Measurements from ENCODE around the gene RSPH9.
A peak's percentile ranks its signal among the peaks of the same experiment; 100 is the strongest.

The RSPH9 gene

DNA sequence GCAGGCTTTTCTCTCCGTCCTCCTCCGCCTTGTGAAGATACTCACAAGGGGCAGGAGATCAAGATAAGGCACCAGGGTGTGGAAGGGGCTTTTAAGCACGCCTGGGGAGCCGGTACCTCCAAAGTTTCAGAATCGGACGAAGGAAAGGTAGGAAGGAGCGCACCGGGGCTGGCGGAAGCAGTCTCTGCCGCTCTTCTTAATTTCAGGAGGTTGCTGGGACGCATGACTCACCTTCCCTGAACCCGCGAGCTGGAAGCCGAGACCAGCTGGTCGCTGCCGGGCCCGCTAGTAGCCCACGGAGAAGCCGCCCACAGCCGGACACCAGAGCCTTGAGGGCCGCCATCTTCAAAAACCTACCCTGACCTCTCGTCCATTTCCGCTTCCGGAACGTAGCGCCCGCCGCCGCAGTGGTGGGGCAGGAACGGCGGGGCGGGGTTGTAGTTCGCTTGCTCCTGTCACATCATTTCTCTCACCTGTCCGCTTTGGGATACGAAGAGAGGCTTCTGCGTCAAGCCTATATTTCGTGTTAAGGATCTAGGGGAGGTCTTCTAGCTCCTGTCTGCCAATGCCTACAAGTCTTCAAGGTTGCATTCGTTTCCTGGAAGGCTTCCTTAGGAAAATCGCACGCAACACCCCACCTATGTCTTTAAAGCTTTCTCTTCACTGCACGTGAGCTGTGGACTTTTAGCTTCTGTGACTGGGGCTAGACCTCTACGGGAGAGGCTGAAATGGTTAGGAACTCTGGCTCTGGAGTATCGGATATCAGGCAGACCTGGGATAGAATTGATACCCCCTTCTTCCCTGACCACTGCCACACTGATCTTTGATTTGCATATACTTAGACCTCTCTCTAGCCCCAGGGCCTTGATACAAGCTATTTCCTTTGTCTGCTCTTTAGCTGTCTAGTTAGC lies 42.9 kb downstream of the RSPH9 start, which contains the start of gene MRPS18A:
TSS of gene MRPS18A (minus strand) at position 355 of the 911 bp plus-strand sequence. CDS start at position 343, 12 bp downstream.
- H3K9ac ChIP-seq (ENCODE audit: low read length) = peak within 1 kb of the TSS; percentile 97
- peaks cover 0 to 3% of the 10 kb centered on the region in 2 experiments for H3K36me3 ChIP-seq (ENCODE audit: control insufficient read depth in 1 of 2, insufficient read depth in 2 of 2, low read depth in 1 of 2, low read length in 2 of 2)
- H2BK15ac ChIP-seq (ENCODE audit: low read depth, poor library complexity, severe bottlenecking) = no peak within 1 kb of the TSS
- H3K4me2 ChIP-seq (ENCODE audit: low read length, poor library complexity, severe bottlenecking) = peak within 1 kb of the TSS; percentile 92
- H3K23ac ChIP-seq (ENCODE audit: low read length in 2 of 2) = peak within 1 kb of the TSS in 1 of 2 experiments; percentile 11
- H3K27ac ChIP-seq (ENCODE audit: low read length, poor library complexity, severe bottlenecking) = peak within 1 kb of the TSS; percentile 50
- 2% methylated on average over 40 of the region's 43 CpGs for WGBS
- peaks cover 15% of the 10 kb centered on the region for H3K79me1 ChIP-seq (replicated peaks; ENCODE audit: low read length, poor library complexity, severe bottlenecking)
- no peak within 1 kb of the TSS for H2AK5ac ChIP-seq (ENCODE audit: low read length, severe bottlenecking)
- H3K27me3 ChIP-seq (ENCODE audit: control insufficient read depth in 1 of 2, insufficient read depth in 1 of 2, low read length in 2 of 2) = no peaks in the 10 kb centered on the region
- H3K4me3 ChIP-seq (ENCODE audit: insufficient read depth in 1 of 2, low read depth in 1 of 2, low read length in 2 of 2) = peak within 1 kb of the TSS; percentile 76 to 98
- peak within 1 kb of the TSS; percentile 74 for H4K8ac ChIP-seq (ENCODE audit: low read length)
- H3K4me1 ChIP-seq (ENCODE audit: control insufficient read depth, insufficient read depth, low read depth, low read length) = no peaks in the 10 kb centered on the region
- H2BK5ac ChIP-seq (ENCODE audit: low read depth, low read length, poor library complexity, severe bottlenecking) = no peak within 1 kb of the TSS
- peak within 1 kb of the TSS; percentile 79 for H4K91ac ChIP-seq (ENCODE audit: low read length)
- no peaks in the 10 kb centered on the region for H3K9me3 ChIP-seq (ENCODE audit: control insufficient read depth, low read length)
- peak within 1 kb of the TSS; percentile 2 for H2BK120ac ChIP-seq (ENCODE audit: low read depth, low read length)
- peak; percentile 83 for DNase-seq
- peak within 1 kb of the TSS; percentile 54 to 95 for H3K18ac ChIP-seq (ENCODE audit: low read depth in 1 of 2, low read length in 2 of 2)
- H2AFZ ChIP-seq (ENCODE audit: low read depth, low read length) = peak within 1 kb of the TSS; percentile 91
- peak within 1 kb of the TSS in 1 of 2 experiments; percentile 33 for H2BK12ac ChIP-seq (ENCODE audit: low read length in 2 of 2)
- H3K4ac ChIP-seq (ENCODE audit: low read depth in 1 of 2, low read length in 2 of 2) = peak within 1 kb of the TSS; percentile 65 to 77
- peak within 1 kb of the TSS in 1 of 2 experiments; percentile 64 for H3K14ac ChIP-seq (ENCODE audit: low read length in 2 of 2)

DNA sequence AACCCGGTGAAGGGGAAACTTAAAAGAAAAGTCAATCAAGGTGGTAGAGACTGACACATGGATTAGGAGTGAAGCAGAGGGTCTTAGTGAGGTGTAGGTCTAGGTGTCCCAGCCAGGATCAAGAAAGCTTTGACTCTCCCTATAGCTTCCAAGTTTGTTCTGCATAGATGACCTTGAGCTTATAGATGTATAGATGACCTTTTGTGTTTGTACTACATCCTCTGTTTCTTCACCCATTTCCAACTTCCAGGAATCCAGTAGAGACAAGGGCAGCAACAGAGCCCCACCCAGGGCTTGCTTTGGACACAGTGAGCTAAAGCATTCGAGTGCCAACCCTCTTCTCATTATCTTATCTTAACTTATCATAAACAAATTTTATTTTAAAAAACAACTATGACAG lies 44.6 kb downstream of the RSPH9 start:
- no peak overlapping the region for H3K4me2 ChIP-seq (ENCODE audit: low read length, poor library complexity, severe bottlenecking)
- H3K4me3 ChIP-seq (ENCODE audit: insufficient read depth in 1 of 2, low read depth in 1 of 2, low read length in 2 of 2) = no peak overlapping the region
- H2BK12ac ChIP-seq (ENCODE audit: low read length in 2 of 2) = peak overlapping the region in 1 of 2 experiments; percentile 15
- no peak overlapping the region for H2AK5ac ChIP-seq (ENCODE audit: low read length, severe bottlenecking)
- H3K23ac ChIP-seq (ENCODE audit: low read length in 2 of 2) = no peak overlapping the region
- no peaks in the 10 kb centered on the region for H3K36me3 ChIP-seq (ENCODE audit: control insufficient read depth in 1 of 2, insufficient read depth in 2 of 2, low read depth in 1 of 2, low read length in 2 of 2)
- no peak for DNase-seq
- H3K27ac ChIP-seq (ENCODE audit: low read length, poor library complexity, severe bottlenecking) = no peak overlapping the region
- no peak overlapping the region for H4K91ac ChIP-seq (ENCODE audit: low read length)
- H4K8ac ChIP-seq (ENCODE audit: low read length) = no peak overlapping the region
- H2AFZ ChIP-seq (ENCODE audit: low read depth, low read length) = no peak overlapping the region
- H3K4ac ChIP-seq (ENCODE audit: low read depth in 1 of 2, low read length in 2 of 2) = no peak overlapping the region
- no peak overlapping the region for H3K18ac ChIP-seq (ENCODE audit: low read depth in 1 of 2, low read length in 2 of 2)
- 77% methylated on average over 2 of the region's 2 CpGs for WGBS
- no peaks in the 10 kb centered on the region for H3K27me3 ChIP-seq (ENCODE audit: control insufficient read depth in 1 of 2, insufficient read depth in 1 of 2, low read length in 2 of 2)
- no peaks in the 10 kb centered on the region for H3K4me1 ChIP-seq (ENCODE audit: control insufficient read depth, insufficient read depth, low read depth, low read length)
- H3K79me1 ChIP-seq (replicated peaks; ENCODE audit: low read length, poor library complexity, severe bottlenecking) = peaks cover 9% of the 10 kb centered on the region
- no peaks in the 10 kb centered on the region for H3K9me3 ChIP-seq (ENCODE audit: control insufficient read depth, low read length)
- H3K14ac ChIP-seq (ENCODE audit: low read length in 2 of 2) = no peak overlapping the region
- no peak overlapping the region for H2BK5ac ChIP-seq (ENCODE audit: low read depth, low read length, poor library complexity, severe bottlenecking)
- no peak overlapping the region for H2BK120ac ChIP-seq (ENCODE audit: low read depth, low read length)
- H3K9ac ChIP-seq (ENCODE audit: low read length) = no peak overlapping the region
- H2BK15ac ChIP-seq (ENCODE audit: low read depth, poor library complexity, severe bottlenecking) = no peak overlapping the region

DNA sequence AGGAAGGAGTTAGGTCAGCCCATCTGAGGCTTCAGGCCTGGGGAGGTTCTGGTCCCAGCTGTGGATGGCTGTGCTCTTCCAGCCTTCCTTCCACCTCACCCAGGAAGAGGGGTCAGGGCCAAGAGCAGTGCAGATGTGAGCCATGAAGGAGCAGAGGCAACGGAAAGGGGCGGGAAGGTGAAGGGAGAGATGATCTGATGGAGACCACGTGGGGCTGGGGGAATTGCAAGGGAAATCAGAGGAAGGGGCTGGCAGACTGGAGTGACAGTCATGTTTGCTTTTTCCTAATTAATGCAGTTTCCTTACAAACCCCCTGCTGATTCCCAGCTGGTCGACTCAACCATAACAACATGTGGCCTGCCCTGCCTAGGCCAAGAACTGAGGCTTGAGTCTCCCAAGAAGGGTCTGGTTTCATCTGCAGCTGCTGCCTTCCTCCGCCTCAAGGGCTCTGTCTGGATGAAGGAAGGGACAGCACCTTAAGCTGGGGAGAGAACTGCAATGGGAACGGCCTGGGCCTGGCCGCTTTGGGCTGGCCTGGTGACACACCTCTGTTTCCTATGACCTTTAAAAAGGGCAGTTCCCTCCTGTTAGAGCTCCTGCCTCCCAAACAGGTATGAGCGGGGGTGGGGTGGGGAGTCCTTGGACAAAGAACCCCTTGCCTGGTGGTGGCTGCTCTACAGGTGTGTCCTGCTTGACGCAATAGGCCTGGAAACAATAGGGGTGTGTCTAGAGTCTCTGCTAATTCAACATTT lies 50.6 kb downstream of the RSPH9 start:
- Histone ChIP-seq H2AK5ac (ENCODE audit: low read length, severe bottlenecking) (no peak overlapping the region), H3K18ac (ENCODE audit: low read depth in 1 of 2, low read length in 2 of 2) (peak overlapping the region in 1 of 2 experiments; percentile 28), H3K4me2 (ENCODE audit: low read length, poor library complexity, severe bottlenecking) (no peak overlapping the region), H2BK120ac (ENCODE audit: low read depth, low read length) (no peak overlapping the region), H4K8ac (ENCODE audit: low read length) (no peak overlapping the region), H2BK12ac (ENCODE audit: low read length in 2 of 2) (no peak overlapping the region), H3K9me3 (ENCODE audit: control insufficient read depth, low read length) (no peaks in the 10 kb centered on the region), H3K79me1 (replicated peaks; ENCODE audit: low read length, poor library complexity, severe bottlenecking) (no peaks in the 10 kb centered on the region), H2BK5ac (ENCODE audit: low read depth, low read length, poor library complexity, severe bottlenecking) (no peak overlapping the region), H3K4me3 (ENCODE audit: insufficient read depth in 1 of 2, low read depth in 1 of 2, low read length in 2 of 2) (no peak overlapping the region), H3K23ac (ENCODE audit: low read length in 2 of 2) (no peak overlapping the region), H3K27ac (ENCODE audit: low read length, poor library complexity, severe bottlenecking) (no peak overlapping the region), H2BK15ac (ENCODE audit: low read depth, poor library complexity, severe bottlenecking) (no peak overlapping the region), H3K9ac (ENCODE audit: low read length) (no peak overlapping the region), H3K4me1 (ENCODE audit: control insufficient read depth, insufficient read depth, low read depth, low read length) (peaks cover 17% of the 10 kb centered on the region), H2AFZ (ENCODE audit: low read depth, low read length) (no peak overlapping the region), H3K27me3 (ENCODE audit: control insufficient read depth in 1 of 2, insufficient read depth in 1 of 2, low read length in 2 of 2) (no peaks in the 10 kb centered on the region), H3K4ac (ENCODE audit: low read depth in 1 of 2, low read length in 2 of 2) (no peak overlapping the region), H3K36me3 (ENCODE audit: control insufficient read depth in 1 of 2, insufficient read depth in 2 of 2, low read depth in 1 of 2, low read length in 2 of 2) (no peaks in the 10 kb centered on the region), H4K91ac (ENCODE audit: low read length) (no peak overlapping the region), H3K14ac (ENCODE audit: low read length in 2 of 2) (no peak overlapping the region)
- 49% methylated on average over 7 of the region's 9 CpGs for WGBS
- DNase-seq = no peak

DNA sequence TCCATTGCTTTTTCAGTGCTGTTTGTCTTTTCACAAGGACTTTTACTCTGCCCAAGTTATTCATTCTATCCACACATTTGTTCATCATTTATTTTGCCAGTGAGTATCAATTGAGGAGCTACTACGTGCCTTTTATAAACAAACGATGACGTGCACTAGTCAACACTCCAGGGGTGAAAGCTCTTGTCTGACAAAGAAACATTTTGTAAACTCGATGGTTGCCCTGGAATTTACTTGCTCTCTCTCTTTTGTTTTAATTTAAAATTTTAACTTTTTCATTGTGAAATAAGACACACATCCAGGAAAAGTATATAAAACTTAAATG lies 51.1 kb downstream of the RSPH9 start:
- no peak overlapping the region for H3K23ac ChIP-seq (ENCODE audit: low read length in 2 of 2)
- no peak overlapping the region for H2BK12ac ChIP-seq (ENCODE audit: low read length in 2 of 2)
- no peak overlapping the region for H2BK5ac ChIP-seq (ENCODE audit: low read depth, low read length, poor library complexity, severe bottlenecking)
- H3K27ac ChIP-seq (ENCODE audit: low read length, poor library complexity, severe bottlenecking) = no peak overlapping the region
- H3K36me3 ChIP-seq (ENCODE audit: control insufficient read depth in 1 of 2, insufficient read depth in 2 of 2, low read depth in 1 of 2, low read length in 2 of 2) = no peaks in the 10 kb centered on the region
- no peak overlapping the region for H3K4me2 ChIP-seq (ENCODE audit: low read length, poor library complexity, severe bottlenecking)
- no peaks in the 10 kb centered on the region for H3K27me3 ChIP-seq (ENCODE audit: control insufficient read depth in 1 of 2, insufficient read depth in 1 of 2, low read length in 2 of 2)
- no peaks in the 10 kb centered on the region for H3K9me3 ChIP-seq (ENCODE audit: control insufficient read depth, low read length)
- no peak overlapping the region for H3K4me3 ChIP-seq (ENCODE audit: insufficient read depth in 1 of 2, low read depth in 1 of 2, low read length in 2 of 2)
- 82% methylated on average over 3 of the region's 4 CpGs for WGBS
- no peak overlapping the region for H4K91ac ChIP-seq (ENCODE audit: low read length)
- no peak overlapping the region for H3K4ac ChIP-seq (ENCODE audit: low read depth in 1 of 2, low read length in 2 of 2)
- peaks cover 17% of the 10 kb centered on the region for H3K4me1 ChIP-seq (ENCODE audit: control insufficient read depth, insufficient read depth, low read depth, low read length)
- no peak overlapping the region for H2AK5ac ChIP-seq (ENCODE audit: low read length, severe bottlenecking)
- no peak overlapping the region for H2AFZ ChIP-seq (ENCODE audit: low read depth, low read length)
- no peaks in the 10 kb centered on the region for H3K79me1 ChIP-seq (replicated peaks; ENCODE audit: low read length, poor library complexity, severe bottlenecking)
- no peak overlapping the region for H3K14ac ChIP-seq (ENCODE audit: low read length in 2 of 2)
- no peak overlapping the region for H4K8ac ChIP-seq (ENCODE audit: low read length)
- H3K18ac ChIP-seq (ENCODE audit: low read depth in 1 of 2, low read length in 2 of 2) = no peak overlapping the region
- H2BK120ac ChIP-seq (ENCODE audit: low read depth, low read length) = no peak overlapping the region
- H3K9ac ChIP-seq (ENCODE audit: low read length) = no peak overlapping the region
- no peak overlapping the region for H2BK15ac ChIP-seq (ENCODE audit: low read depth, poor library complexity, severe bottlenecking)
- DNase-seq = no peak

Data from mesenchymal stem cell (in vitro differentiated cells and primary cell).